GM23248 (cell line): ENCODE measurements around the gene SYCE3. TPM values are rescaled to one million over a fixed set of nuclear protein-coding genes. Genes with fewer than 3 reads are reported as not detected.

Experiments
- DNase-seq: peaks from one replicate; pipeline ENCODE4 v3.0.0-alpha.2; 2015
- H2AFZ ChIP-seq: fragments of 200-600 bp; sonication (generic); 2 replicates; pipeline ENCODE4 v1.6.1; 2016; ENCODE audit warnings: antibody characterized with exemption
- H3F3A ChIP-seq: fragments of 200-600 bp; sonication (generic); 2 replicates; pipeline ENCODE4 v1.6.1; 2016; ENCODE audit warnings: mild to moderate bottlenecking, antibody characterized with exemption, mixed run types; ENCODE audit not compliant: insufficient read depth
- H3K27ac ChIP-seq: fragments of 200-600 bp; sonication (generic); 2 replicates; pipeline ENCODE4 v1.5.1; 2016; ENCODE audit warnings: mild to moderate bottlenecking
- H3K27me3 ChIP-seq: fragments of 200-600 bp; sonication (generic); replicated peaks from 2 replicates; pipeline ENCODE4 v1.6.1; 2016; ENCODE audit warnings: mild to moderate bottlenecking; ENCODE audit not compliant: insufficient read depth
- H3K36me3 ChIP-seq: fragments of 200-600 bp; sonication (generic); 2 replicates; pipeline ENCODE4 v1.6.1; 2016; ENCODE audit warnings: low read depth, mild to moderate bottlenecking
- H3K4me1 ChIP-seq: fragments of 200-600 bp; sonication (generic); 2 replicates; pipeline ENCODE4 v1.6.1; 2016; ENCODE audit warnings: mild to moderate bottlenecking; ENCODE audit not compliant: insufficient read depth
- H3K4me2 ChIP-seq: fragments of 200-600 bp; sonication (generic); one replicate; pipeline ENCODE4 v1.6.1; 2016; ENCODE audit warnings: mild to moderate bottlenecking; ENCODE audit not compliant: unreplicated experiment
- H3K4me3 ChIP-seq: fragments of 200-600 bp; sonication (generic); 2 replicates; pipeline ENCODE4 v1.5.1; 2016; ENCODE audit warnings: mild to moderate bottlenecking
- H3K79me2 ChIP-seq: fragments of 200-600 bp; sonication (generic); 2 replicates; pipeline ENCODE4 v1.6.1; 2016; ENCODE audit warnings: mild to moderate bottlenecking; ENCODE audit not compliant: insufficient read depth
- H3K9ac ChIP-seq: fragments of 200-600 bp; sonication (generic); 2 replicates; pipeline ENCODE4 v1.6.1; 2016; ENCODE audit warnings: mild to moderate bottlenecking
- H3K9me2 ChIP-seq: fragments of 200-600 bp; sonication (generic); 2 replicates; pipeline ENCODE4 v1.6.1; 2016; ENCODE audit warnings: mixed run types, mild to moderate bottlenecking, moderate library complexity; ENCODE audit not compliant: insufficient read depth
- H3K9me3 ChIP-seq: fragments of 200-600 bp; sonication (generic); one replicate; pipeline ENCODE4 v1.6.1; 2017; ENCODE audit warnings: low read depth
- H4K20me1 ChIP-seq: fragments of 200-600 bp; sonication (generic); 2 replicates; pipeline ENCODE4 v1.6.0; 2016; ENCODE audit not compliant: insufficient read depth
- EZH2 ChIP-seq: fragments of 200-600 bp; sonication (generic); IDR thresholded peaks from 2 replicates; pipeline ENCODE4 v1.6.1; 2018; ENCODE audit warnings: antibody characterized with exemption, mild to moderate bottlenecking; ENCODE audit not compliant: insufficient read depth, poor library complexity, severe bottlenecking
- EZH2phosphoT487 ChIP-seq: fragments of 200-600 bp; sonication (generic); IDR thresholded peaks from 2 replicates; pipeline ENCODE4 v1.6.1; 2018; ENCODE audit warnings: antibody characterized with exemption, moderate library complexity, mild to moderate bottlenecking, low read depth; ENCODE audit not compliant: insufficient read depth
- WGBS, 2 experiments: methylation state at CpG; one replicate each; pipeline ENCODE4 v1.1.6; 2015 to 2017; ENCODE audit warnings: low lambda C conversion rate in 2 of 2, low coverage in 1 of 2; ENCODE audit errors: missing lambda C conversion rate in 2 of 2; 5-methylcytosine and 5-hydroxymethylcytosine counted together
- in situ Hi-C: fragments of 300-500 bp; cut with MboI; formaldehyde crosslinking; loops from 2 replicates; pipeline ENCODE4 v1.15.0; 2020
- polyA plus RNA-seq: library from polyadenylated mRNA; unstranded; fragments of >200 nt; fragmentation: Nextera tagmentation; extraction: Ambion mirVana; gene quantifications from 2 replicates; pipeline ENCODE4 v1.2.1, GENCODE V29; 2016
- total RNA-seq: library from RNA; depleted of rRNA; stranded (reverse); fragments of >200 nt; shearing (Covaris generic); gene quantifications from 2 replicates; pipeline ENCODE4 v1.2.3, GENCODE V29; 2014

Gene SYCE3
- total and polyA plus RNA-seq, 2 experiments from 2014 or later, result 0.80 TPM; not detected in 1

DNA sequence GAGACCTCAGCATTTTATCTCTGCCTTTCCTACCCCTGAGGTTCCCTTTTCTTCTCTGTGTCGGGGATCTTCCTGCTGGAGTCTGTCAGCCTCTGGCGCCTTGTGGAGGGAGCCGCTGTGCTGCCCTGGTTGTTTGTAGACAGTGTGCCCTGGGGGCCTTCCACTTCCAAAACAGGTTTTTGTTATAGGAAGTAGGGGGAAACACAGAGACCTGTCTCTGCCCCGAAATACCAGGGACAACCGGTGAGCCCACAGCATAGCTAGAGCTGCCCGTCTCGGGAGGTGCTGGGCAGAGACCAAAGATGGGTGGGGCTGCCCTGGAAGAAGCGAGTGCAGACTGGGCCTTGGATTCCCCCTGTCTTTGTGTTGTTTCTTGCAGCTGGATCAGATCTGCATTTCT is 46.7 kb downstream of the SYCE3 start:
- Histone ChIP-seq H3K9me3 (no peaks in the 10 kb centered on the region), H3K4me1 (no peaks in the 10 kb centered on the region), H3K4me3 (no peak overlapping the region), H3K9me2 (no peaks in the 10 kb centered on the region), H3K36me3 (no peaks in the 10 kb centered on the region), H3K27me3 (no peaks in the 10 kb centered on the region), H3K9ac (no peak overlapping the region), H2AFZ (no peak overlapping the region), H3K79me2 (peaks cover 56% of the 10 kb centered on the region), H3F3A (no peaks in the 10 kb centered on the region), H3K4me2 (no peak overlapping the region), H3K27ac (no peak overlapping the region), H4K20me1 (no peaks in the 10 kb centered on the region; the same call in 1 of the 2 replicates)
- TF ChIP-seq EZH2 (no peak), EZH2phosphoT487 (no peak)
- in situ Hi-C loops, result no loop called here
- 70 to 71% methylated on average over 8 of the region's 8 CpGs for WGBS, 2 experiments
- no peak for DNase-seq

DNA sequence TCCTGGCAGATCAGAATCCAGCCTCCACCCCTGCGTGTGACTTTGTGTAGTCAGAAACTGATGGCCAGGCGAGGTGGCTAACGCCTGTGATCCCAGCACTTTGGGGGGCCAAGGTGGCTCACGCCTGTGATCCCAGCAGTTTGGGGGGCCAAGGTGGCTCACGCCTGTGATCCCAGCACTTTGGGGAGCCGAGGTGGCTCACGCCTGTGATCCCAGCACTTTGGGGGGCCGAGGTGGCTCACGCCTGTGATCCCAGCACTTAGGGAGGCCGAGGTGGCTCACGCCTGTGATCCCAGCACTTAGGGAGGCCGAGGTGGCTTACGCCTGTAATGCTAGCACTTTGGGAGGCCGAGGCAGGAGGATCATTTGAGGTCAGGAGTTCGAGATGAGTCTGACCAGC is 49.5 kb downstream of the SYCE3 start:
- Histone ChIP-seq H3K4me1 (peaks cover 10% of the 10 kb centered on the region), H4K20me1 (no peaks in the 10 kb centered on the region; the same call in 1 of the 2 replicates), H3K27ac (no peak overlapping the region), H3K4me2 (no peak overlapping the region), H3K9me2 (no peaks in the 10 kb centered on the region), H2AFZ (no peak overlapping the region), H3K9me3 (no peaks in the 10 kb centered on the region), H3K36me3 (no peaks in the 10 kb centered on the region), H3K4me3 (no peak overlapping the region), H3K9ac (no peak overlapping the region), H3K79me2 (peaks cover 84% of the 10 kb centered on the region), H3K27me3 (no peaks in the 10 kb centered on the region), H3F3A (peaks cover 10% of the 10 kb centered on the region; the same call in 1 of the 2 replicates)
- 89 to 94% methylated on average over 11 to 15 of the region's 15 CpGs for WGBS, 2 experiments
- no peak for TF ChIP-seq EZH2
- no peak for TF ChIP-seq EZH2phosphoT487
- in situ Hi-C loops, result no loop called here
- no peak for DNase-seq

DNA sequence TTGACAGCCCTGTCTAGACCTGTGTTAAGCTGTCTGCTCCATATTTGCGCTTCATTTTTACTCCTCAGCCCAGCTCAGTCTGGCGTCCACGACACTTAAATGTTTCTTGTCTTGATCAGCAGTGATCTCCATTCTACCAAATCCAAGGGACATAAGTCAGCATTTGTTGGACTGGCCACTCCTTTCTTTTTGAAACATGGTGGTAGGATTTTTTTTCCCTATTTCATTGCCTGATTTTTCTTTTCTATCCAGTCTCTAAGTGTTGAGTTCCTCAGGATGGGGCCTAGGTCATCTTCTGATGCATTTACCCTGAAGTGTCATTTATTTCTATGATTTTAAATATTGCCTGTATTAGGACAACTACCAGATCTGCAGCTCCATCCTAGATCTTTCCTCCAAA is 53.8 kb downstream of the SYCE3 start:
- DNase-seq, result no peak
- H3K9me3 ChIP-seq, result no peaks in the 10 kb centered on the region
- peaks cover 87% of the 10 kb centered on the region for H3K79me2 ChIP-seq
- 0 to 8% methylated on average over 3 of the region's 3 CpGs for WGBS, 2 experiments
- H2AFZ ChIP-seq, result peak overlapping the region; percentile 75
- H3F3A ChIP-seq, result peaks cover 10% of the 10 kb centered on the region; the same call in 1 of the 2 replicates
- peak overlapping the region; percentile 100 for H3K4me2 ChIP-seq
- no peaks in the 10 kb centered on the region for H3K9me2 ChIP-seq
- H4K20me1 ChIP-seq, result no peaks in the 10 kb centered on the region; the same call in 1 of the 2 replicates
- in situ Hi-C loops, result no loop called here
- peak overlapping the region; percentile 78 for H3K27ac ChIP-seq
- peak overlapping the region; percentile 84 for H3K9ac ChIP-seq
- no peaks in the 10 kb centered on the region for H3K27me3 ChIP-seq
- H3K36me3 ChIP-seq, result no peaks in the 10 kb centered on the region
- peak overlapping the region; percentile 87 for H3K4me3 ChIP-seq
- H3K4me1 ChIP-seq, result peaks cover 10% of the 10 kb centered on the region
- TF ChIP-seq EZH2, result no peak
- TF ChIP-seq EZH2phosphoT487, result no peak

DNA sequence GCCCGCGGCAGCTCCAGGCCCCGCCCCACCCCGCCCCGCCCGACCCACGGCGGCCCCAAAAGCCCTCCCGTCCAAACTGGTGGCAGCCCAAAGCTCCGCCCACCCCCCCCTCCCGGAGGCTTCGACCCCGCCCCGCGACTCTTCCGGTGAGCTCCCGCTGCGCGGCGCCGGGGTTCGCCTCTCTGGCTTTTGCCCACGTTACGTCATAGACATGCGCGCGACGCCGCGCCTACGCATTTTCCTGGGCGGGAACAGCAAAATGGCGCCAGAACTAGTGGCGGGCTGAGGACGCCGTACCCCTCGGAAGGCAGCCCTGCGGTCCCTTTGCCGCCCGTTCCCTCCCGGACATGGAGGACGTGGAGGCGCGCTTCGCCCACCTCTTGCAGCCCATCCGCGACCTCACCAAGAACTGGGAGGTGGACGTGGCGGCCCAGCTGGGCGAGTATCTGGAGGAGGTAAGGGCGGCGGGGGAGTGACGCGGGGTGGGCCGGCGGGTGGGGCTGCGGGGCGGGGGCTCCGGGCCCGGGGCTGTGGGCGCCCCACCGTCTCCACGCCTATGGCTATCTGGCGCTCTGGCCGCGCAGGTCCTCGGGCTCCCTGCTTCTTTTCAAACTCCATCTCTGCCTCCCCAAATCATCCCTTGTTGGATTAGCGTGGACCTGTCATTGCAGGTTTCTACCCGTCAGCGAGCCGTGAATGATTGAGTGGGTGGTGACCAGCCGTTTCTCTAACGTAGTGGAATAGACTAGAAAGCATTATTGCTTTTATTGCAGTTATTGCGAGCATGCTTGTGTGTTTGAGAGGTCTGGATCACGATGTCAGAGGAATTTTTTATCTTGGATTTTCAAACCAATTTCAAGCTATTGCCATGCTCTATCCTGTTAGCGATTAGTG is 54.5 kb downstream of the SYCE3 start, which contains the start of gene NCAPH2:
TSS of gene NCAPH2 (plus strand) at position 234 of the 894 bp plus-strand sequence. CDS start at position 348, 114 bp downstream.
- Histone ChIP-seq H4K20me1 (no peaks in the 10 kb centered on the region; the same call in 1 of the 2 replicates), H3K9me2 (no peaks in the 10 kb centered on the region), H3K27ac (peak within 1 kb of the TSS; percentile 78), H3K27me3 (no peaks in the 10 kb centered on the region), H3K9ac (peak within 1 kb of the TSS; percentile 97), H3K4me3 (peak within 1 kb of the TSS; percentile 94), H3K36me3 (no peaks in the 10 kb centered on the region), H2AFZ (peak within 1 kb of the TSS; percentile 75), H3K9me3 (no peaks in the 10 kb centered on the region), H3F3A (peaks cover 10% of the 10 kb centered on the region; the same call in 1 of the 2 replicates), H3K4me2 (peak within 1 kb of the TSS; percentile 100), H3K79me2 (peaks cover 80% of the 10 kb centered on the region), H3K4me1 (peaks cover 10% of the 10 kb centered on the region)
- WGBS, 2 experiments, result 1% methylated on average over 45 to 63 of the region's 76 CpGs
- DNase-seq, result peak; percentile 99
- TF ChIP-seq EZH2phosphoT487 (no peak), EZH2 (no peak)
- in situ Hi-C loops, result no loop called here
